NCI-H510A (cell line): ENCODE measurements around the gene ZFP36.
A peak's percentile ranks its signal among the peaks of the same experiment; 100 is the strongest.

Experiments used
- DNase-seq: peaks from one replicate; lab custom pipeline; 2025; lab: John Stamatoyannopoulos, UW

The ZFP36 gene

GRCh38 chr19:39405958-39406655 is 540 bp upstream of the ZFP36 start:
- DNase-seq: no peak

DNA sequence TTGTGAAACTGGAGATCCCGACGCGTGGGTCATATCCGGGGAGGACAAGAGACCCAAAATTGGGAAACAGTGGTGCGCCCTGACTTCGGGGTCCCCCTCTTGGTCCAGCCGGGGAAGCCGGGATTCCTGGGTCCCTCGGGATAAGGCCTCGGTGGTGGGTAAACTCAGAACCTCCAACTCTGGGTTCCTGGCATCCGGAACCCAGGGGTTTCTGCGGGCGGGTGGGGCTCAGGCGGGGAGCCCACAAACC is 688 bp downstream of the ZFP36 start:
- DNase-seq: no peak

GRCh38 chr19:39407660-39408391 is 1.2 kb downstream of the ZFP36 start:
- no peak for DNase-seq

GRCh38 chr19:39408392-39409207 is 2.0 kb downstream of the ZFP36 start:
- no peak for DNase-seq

GRCh38 chr19:39409208-39410016 is 2.8 kb downstream of the ZFP36 start:
- peak; percentile 95 for DNase-seq

- peak; percentile 22 for DNase-seq
These were observed 3.6 kb downstream of the ZFP36 start for GRCh38 chr19:39410017-39410830.

DNA sequence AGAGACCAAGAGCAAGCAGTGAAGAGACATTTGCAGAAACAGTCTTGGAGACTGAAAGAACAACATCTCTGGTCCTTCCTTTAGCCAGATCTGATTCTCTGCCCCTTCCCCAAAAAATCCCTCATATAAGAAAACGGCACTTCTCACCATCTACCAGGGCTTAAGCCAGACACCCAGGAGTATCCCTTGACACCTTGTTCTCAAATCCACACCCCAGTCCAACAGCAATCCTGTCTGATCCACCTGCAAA is 4.1 kb downstream of the ZFP36 start:
- no peak for DNase-seq

GRCh38 chr19:39411081-39411831 is 4.6 kb downstream of the ZFP36 start:
- no peak for DNase-seq

DNA sequence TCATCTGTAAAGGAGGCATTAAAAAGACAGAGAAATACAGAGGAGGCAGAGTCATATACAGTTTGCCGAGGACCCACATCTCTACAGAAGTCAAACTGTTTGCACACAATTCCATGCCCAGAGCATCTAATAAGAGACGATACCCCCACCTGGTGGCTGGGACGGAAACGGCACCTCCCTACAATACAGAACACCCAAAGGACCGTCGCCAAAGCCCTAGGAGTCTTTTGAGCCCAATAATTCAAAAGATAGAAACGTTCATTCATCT is 5.1 kb downstream of the ZFP36 start:
- peak; percentile 70 for DNase-seq

GRCh38 chr19:39412100-39412866 is 5.6 kb downstream of the ZFP36 start, which contains the start of gene PLEKHG2:
TSS of gene PLEKHG2 (plus strand) at chr19:39412669. CDS start at chr19:39414087, 1,418 bp downstream.
- DNase-seq: peak; percentile 97

DNA sequence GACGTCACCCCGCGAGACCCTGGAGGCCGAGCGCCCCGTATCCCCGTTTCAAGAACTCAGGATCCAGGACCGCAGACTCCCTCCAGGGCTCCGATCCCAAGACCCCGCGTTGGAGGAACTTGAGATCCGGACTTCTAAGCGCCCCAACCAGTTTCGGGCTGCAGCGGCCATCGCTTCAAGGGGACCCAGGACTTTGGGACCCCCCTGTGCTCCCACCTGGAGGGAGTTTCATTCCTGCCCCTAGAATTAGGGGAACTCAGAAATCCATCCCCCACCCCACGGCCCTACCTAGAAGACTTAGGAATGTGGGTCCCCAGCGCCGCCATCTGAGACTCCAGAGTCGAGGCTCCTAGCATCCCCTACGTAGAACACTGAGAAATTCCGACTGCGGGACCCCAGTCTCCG is 6.2 kb downstream of the ZFP36 start:
- DNase-seq: no peak

GRCh38 chr19:39413272-39413910 is 6.7 kb downstream of the ZFP36 start:
- DNase-seq: no peak

- DNase-seq: no peak
These were observed 7.4 kb downstream of the ZFP36 start for GRCh38 chr19:39413911-39414608.

DNA sequence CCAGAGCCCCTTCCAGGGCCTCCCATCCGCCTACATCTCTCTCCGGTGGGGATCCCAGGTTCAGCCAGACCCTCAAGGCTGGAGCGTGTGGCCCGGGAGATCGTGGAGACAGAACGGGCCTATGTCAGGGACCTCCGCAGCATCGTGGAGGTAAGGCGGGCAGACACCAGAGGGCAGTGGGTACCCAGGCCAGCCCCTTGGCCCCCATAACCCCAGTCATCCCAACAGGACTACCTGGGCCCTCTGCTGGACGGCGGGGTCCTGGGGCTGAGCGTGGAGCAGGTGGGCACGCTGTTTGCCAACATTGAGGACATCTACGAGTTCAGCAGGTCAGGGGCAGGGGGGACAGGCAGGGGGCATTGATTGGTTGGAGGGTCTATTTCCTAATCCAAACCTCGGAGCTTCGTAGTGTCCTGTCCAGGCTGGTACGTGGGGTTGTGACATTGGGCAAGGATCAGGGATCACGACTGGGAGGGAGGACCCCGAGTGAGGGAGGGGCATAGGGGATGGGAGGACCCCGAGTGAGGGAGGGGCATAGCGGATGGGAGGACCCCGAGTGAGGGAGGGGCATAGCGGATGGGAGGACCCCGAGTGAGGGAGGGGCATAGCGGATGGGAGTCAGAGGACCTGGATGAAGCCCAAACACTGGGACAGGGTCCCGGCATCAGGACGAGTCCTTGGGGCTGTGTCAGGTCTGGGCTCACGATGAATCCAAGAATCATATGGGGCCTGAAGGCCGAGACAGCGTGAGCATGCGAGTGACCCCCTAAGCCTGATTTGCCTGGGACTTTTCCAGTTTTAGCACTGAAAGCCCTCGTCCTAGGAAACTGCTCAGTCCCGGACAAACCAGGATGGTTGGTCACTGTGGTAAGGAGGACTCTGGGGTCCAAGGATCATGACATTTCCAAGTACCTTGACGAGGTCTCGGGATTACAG is 8.7 kb downstream of the ZFP36 start:
- no peak for DNase-seq

- no peak for DNase-seq
These were observed 9.8 kb downstream of the ZFP36 start for GRCh38 chr19:39416152-39417120.

DNA sequence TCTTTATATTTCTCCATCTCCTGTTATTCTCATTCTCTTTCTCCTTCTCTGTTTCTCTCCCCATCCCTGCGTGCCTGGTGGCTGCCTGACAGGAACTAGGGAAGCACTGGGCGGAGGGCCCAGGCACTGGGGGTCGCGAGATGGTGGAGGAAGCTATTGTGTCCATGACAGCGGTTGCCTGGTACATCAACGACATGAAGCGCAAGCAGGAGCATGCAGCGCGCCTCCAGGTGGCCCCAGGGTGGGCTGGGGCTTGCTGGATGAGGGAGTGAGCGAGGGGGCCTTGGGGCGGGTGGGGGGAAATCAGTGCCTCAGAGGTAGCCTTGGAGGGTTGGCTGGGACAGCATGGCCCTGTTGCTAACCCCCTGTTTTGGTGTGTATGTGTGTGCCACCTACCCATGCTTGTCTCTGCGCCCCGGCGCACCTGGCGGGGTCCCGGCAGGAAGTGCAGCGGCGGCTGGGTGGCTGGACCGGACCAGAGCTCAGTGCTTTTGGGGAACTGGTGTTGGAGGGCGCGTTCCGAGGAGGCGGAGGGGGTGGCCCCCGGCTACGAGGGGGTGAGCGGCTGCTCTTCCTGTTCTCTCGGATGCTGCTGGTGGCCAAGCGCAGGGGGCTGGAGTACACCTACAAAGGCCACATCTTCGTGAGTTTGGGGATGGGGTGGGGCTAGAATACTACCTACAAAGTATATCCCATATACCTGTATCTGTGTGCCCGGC is 11.0 kb downstream of the ZFP36 start:
- DNase-seq: no peak
